Prostate gland (tissue), 2 donors: Measurements from ENCODE around the gene APLNR. TPM values are rescaled to one million over a fixed set of nuclear protein-coding genes. Genes with fewer than 3 reads are reported as not detected.

Experiments
- total RNA-seq, 2 donors: library from RNA; depleted of rRNA; stranded (reverse); fragments of >200 nt; gene quantifications; one replicate each; pipeline ENCODE4 v1.1.0, GENCODE V29; 2016

APLNR gene
- total RNA-seq, 2 donors from 2014 or later, result 1.7 TPM; not detected in 1

Other genes starting within 250 kb of the APLNR start
- gene OR5AK2, start 248.3 kb downstream of the APLNR start, total RNA-seq, result not detected
- under 1 TPM in 1 of 2 donors, not detected in 1; 0.23 TPM for gene LRRC55, start 55.3 kb downstream of the APLNR start, total RNA-seq
- 100 to 1,000 TPM; 140 to 158 TPM for gene TNKS1BP1, start 87.7 kb upstream of the APLNR start, total RNA-seq
- gene SSRP1, start 98.6 kb upstream of the APLNR start, total RNA-seq, result 10 to 100 TPM; 82.6 to 85.4 TPM
- gene P2RX3, start 101.1 kb upstream of the APLNR start, total RNA-seq, result under 1 TPM in 1 of 2 donors, not detected in 1; 0.40 TPM
- not detected for gene PRG3, start 143.9 kb upstream of the APLNR start, total RNA-seq
- gene PRG2, start 153.4 kb upstream of the APLNR start, total RNA-seq, result under 1 TPM in 1 of 2 donors, not detected in 1; 0.36 TPM
- gene SLC43A3, start 189.9 kb upstream of the APLNR start, total RNA-seq, result 10 to 100 TPM; 23.3 to 39.8 TPM
- 1 to 10 TPM in 1 of 2 donors, under 1 TPM in 1; 0.51 to 2.0 TPM for gene RTN4RL2, start 223.3 kb upstream of the APLNR start, total RNA-seq